NCI-H1436 (cell line): ENCODE measurements around the gene ANXA7.
"Not testable (repeated sequence)": the region's sequence is repeated elsewhere in the genome, so short reads cannot be mapped to it uniquely, and the experiment has no call there.

Experiments used
- DNase-seq: peaks from one replicate; lab custom pipeline; 2025; lab: John Stamatoyannopoulos, UW

ANXA7 gene

DNA sequence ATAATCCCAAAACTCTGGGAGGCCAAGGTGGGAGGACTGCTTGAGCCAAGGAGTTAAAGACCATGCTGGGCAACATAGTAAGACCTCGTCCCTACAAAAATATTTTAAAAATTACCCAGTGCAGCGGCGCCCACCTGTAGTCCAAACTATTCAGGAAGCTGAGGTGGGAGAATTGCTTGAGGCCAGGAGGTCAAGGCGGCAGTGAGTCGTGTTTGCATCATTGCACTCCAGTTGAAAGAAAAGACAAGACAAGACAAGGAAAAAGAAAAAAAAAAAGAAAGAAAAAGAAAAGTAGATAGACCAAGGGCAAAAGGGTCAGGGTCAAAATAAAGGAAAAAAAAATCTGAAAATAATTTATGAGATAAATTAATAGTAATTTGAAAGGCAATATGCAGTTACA, 5.8 kb downstream of the ANXA7 start:
- no peak for DNase-seq

DNA sequence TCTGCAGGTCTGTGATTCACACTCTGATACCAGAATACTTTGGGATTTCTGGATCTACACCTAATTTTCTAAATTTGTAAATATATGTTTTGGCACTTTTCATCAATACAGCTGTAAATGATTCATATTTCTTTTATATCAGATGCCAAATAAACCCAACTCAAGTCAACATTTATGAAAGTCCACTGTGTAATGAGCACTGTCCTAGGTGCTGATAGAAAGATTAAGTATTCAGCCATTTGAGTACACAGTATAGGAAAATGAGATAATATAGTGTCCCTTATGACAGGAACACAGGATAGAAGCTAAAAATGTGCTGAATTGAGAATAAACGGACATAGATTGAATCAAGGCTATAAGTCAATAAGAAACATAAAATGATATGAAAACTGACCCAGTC, 6.4 kb downstream of the ANXA7 start:
- DNase-seq: no peak

DNA sequence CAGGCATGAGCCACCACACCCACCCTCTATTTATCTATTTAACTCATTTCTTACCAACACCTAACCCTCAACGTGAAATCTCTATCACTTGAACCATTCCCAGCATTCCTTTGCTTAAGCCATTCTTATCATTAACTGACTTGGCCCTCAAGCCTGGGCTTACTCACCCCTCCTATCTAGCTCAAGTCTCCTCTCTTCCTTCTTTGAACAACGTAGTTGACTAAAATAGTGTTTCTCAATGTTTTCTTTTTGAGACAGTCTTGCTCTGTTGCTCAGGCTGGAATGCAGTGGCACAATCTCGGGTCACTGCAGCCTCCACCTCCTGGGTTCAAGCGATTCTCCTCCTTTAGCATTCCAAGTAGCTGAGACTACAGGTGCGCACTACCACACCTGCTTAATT, 7.0 kb downstream of the ANXA7 start:
- no peak for DNase-seq

DNA sequence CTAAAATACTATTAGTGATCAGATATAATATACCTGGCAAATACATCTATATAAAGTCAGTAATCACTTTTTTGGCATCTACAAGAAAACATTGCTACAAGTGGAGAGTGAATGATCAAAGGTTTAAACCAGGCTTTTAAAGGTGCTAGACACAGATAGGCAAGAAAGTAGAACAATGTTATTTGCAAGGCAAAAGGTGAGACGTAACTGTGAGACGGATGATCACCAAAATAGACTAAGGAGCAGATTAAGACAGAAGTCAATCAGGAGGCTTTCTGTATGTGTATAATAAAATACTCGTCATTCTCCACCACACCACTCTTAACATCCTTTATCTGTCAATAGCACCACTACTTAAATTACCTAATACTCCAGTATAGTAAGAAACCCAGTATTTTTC, 8.3 kb downstream of the ANXA7 start:
- DNase-seq: no peak

DNA sequence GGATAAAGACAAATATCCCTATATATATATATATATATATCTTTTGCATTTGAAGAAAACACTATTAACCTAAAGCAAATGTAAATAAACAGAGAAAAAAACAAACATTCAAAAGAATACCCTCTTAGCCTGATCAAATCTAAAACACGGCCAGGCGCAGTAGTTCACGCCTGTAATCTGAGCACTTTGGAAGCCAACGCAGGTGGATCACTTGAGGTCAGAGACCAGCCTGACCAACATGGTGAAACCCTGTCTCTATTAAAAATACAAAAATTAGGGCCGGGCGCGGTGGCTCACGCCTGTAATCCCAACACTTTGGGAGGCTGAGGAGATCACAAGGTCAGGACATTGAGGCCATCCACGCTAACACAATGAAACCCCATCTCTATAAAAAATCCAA, 9.2 kb downstream of the ANXA7 start:
- DNase-seq: no peak

DNA sequence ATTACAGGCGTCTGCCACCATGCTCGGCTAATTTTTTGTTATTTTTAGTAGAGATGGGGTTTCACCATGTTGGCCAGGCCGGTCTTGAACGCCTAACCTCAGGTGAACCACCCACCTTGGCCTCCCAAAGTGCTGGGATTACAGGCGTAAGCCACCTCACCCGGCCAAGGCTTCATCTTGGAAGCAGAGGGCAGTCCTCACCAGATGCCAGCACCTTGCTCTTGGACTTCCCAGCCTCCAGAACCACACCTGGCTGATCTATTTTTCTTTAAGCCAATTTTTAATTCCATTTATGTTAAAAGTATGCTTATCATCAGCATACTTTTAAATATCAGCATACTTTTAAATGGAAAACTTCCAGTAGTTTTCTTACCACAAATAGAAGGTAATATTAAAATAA, 12.2 kb downstream of the ANXA7 start:
- DNase-seq: no peak

DNA sequence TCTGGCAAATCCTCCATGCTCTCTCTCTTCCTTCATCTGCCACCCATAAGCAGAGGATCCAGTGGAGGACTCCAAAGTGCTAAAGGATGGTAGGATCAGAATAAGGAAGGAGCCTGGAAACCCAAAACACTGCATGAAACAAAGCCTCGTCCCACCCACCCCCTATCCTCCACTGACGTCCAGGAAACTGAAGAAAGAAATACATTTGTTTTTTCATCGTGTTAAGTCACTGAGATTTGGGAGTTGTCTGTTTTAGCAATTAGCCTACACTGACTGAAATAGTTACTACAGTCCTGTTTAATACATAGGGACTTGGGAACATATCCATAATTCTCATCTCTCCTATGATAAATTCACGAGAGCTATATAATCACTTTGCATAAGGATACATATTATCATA, 14.8 kb downstream of the ANXA7 start:
- DNase-seq: no peak

DNA sequence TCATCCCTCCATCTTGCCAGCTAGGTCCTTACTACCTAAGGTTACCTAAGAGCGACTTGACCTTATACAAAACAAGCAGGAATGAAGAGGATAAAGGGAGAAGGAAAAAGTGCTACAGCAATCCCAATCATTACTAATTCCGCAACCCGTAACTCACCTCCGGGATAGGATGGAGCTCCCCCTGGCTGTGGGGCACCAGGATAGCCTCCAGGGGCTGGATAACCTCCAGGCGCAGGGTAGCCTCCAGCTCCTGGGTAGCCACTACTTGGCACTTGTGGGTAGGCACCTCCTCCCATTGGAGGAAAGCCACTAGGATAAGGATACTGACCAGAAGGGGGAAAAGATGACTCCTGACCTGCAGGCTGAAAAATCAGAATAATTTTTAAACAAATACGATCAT, 15.8 kb downstream of the ANXA7 start:
- no peak for DNase-seq

DNA sequence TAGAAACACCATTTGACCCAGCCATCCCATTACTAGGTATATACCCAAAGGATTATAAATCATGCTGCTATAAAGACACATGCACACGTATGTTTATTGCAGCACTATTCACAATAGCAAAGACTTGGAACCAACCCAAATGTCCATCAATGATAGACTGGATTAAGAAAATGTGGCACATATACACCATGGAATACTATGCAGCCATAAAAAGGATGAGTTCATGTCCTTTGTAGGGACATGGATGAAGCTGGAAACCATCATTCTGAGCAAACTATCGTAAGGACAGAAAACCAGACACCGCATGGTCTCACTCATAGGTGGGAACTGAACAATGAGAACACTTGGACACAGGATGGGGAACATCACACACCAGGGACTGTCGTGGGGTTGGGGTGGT, 19.5 kb downstream of the ANXA7 start:
- DNase-seq: not testable (repeated sequence)

DNA sequence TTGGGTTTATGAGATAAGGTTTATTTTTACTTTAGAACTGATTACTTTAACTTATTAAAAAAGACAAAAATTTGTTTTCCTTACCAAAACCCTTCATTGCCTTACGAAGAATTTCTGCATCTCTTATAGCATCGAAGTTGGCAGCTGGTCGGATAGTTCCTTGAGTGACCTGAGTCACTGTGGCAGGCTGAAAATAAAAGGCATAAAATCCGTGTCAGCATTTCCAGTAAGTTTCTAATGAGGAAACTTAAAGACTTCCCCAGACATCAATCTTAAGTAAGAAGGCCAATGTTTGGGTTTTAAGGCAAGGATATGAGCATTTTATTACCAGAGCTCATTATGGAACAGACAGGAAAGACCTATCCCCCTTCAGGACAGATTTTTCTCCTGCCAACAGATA, 25.6 kb downstream of the ANXA7 start:
- DNase-seq: no peak

DNA sequence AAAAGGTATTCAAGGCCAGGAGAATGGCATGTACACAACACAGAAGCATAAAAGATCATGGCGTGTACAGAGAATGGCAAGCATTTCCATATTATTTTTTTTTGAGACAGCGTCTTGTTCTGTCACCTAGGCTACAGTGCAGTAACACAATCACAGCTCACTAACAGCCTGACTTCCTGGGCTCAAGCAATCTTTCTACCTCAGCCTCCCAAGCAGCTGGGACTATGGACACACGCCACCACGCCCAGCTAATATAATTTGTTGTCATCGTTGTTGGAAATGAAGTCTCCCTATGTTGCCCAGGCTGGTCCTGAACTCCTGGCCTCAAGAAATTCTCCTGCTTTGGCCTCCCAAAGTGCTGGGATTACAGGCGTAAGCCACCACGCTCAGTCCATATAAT, 27.3 kb downstream of the ANXA7 start:
- DNase-seq: no peak

DNA sequence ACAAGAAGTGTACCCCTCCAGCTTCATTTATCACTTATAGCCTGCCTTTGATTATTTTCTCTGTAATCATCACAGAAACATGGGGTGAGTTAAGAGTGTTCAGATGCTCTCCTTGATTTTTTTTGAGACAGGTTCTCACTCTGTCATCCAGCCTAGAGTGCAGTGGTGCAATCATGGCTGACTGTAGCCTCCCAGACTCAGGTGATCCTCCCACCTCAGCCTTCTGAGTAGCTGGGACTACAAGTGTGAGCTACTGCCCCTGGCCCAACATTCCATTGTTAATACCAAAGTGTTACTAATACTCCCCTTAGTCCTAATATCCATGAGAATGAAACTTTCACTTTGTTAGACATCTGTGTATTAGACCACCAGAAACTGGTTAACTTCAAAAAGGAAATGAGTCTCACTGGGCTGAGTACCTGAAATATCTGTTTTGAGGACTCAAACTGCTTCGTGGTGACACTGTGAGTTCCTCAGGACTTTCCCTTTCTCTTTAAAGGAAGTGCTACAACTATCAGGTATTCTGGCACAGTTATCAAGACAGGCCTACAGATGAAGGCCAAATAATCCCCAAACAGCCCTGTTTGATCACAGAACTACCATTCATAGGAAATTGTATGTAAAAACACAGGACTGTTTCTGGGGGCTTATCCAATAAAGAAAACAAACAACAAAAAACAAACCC, 34.7 kb downstream of the ANXA7 start:
- no peak for DNase-seq

DNA sequence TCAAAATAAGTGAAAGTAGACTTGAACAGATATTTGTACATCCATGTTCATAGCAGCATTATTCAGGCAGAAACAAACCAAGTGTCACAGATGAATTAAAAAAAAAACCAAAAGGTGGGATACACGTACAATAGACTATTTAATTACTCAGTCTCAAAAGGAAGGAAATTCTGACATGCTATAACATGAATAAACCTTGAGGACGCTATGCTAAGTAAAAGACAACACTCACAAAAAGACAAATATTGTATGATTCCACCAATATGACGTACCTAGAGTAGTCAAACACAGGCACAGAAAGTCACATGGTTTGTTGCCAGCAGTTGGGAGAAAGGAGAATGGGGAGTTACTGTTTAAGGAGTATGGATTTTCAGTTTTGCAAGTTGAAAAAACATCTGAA, 37.2 kb downstream of the ANXA7 start:
- no peak for DNase-seq

DNA sequence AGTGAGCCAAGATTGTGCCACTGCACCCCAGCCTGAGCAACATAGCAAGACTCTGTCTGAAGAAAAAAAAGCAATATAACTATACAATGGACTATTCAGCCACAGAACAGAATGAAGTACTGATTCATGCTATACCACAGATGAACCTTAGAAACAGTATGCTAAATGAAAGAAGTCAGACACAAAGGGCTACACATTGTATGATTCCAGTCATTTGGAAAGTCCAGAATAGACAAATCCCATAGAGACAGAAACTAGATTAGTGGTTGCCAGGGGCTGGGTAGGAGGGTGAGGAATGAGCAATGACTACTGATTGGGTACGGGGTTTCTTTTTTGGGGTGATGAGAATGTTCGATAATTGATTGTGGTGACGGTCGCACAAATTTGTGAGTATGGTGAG, 45.6 kb downstream of the ANXA7 start:
- no peak for DNase-seq

DNA sequence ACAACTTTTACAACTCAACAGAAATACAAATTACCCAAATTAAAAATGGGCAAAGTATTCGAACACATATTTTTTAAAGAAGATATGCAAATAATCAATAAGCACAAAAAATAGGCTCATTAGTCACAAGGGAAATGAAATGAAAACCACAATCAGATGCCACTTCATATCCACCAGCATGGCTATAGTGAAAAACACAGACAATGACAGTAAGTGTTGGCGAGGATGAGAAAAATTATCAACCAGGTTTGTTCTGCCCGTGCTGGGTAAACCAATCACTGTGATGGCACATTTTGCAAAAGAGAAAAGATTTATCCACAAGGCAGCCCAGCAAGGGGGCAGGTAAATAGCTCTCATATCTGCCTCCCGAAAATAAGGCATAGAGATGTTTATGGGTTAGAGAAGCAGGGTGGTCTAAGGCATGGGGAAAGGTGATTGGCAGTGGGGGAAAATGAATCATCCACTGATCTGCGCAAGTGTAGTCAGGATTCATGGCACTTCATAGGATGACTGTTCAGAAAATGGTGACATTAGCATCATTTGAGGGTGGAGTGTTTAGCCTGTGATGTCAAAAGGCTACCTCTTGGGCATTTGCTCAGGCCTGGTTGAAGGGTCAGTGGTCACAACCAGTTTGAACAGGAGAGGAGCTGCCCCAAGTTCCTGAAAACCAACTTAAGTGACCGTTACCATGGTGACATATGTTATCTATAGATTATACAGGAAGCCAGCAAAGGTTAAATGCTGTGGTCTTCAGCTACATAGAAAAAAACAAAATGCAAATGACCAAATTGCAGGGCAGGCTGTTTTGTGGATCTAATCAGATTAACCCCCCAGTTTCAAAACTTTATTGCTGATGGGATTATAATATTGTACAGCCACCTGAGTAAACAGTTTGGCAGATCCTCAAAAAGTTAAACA, 47.2 kb downstream of the ANXA7 start:
- DNase-seq: no peak

DNA sequence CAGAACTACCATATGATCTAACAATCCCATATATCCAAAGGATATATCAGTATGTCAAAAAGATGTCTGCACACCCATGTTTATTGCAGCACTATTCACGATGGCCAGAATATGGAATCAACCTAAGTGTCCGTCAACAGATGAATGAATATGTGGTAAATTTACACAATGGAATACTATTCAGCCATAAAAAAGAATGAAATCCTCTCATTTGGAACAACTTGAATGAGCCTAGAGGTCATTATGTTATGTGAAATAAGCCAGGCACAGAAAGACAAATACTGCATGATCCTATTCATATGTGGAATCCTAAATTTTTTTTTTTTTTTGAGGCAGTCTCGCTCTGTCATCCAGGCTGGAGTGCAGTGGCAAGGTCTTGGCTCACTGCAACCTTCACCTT, 48.9 kb downstream of the ANXA7 start:
- no peak for DNase-seq

DNA sequence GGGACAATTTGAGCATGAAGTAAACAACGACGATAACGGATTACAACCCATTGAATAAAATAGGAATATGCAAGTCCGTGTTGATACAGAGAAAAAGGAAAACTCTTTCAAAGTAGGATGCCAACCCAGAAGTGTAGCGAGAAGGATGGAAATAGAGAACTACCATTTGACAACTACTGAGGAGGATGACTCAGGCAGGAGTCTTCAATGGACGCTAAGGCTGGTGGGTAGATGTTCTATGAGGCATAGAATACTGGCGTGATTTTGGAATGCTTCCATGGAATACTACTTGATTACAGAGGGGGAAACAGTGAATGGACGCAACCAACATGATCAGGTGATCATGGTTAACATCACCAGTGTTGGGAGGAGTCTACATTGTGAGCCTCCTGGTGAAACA, 54.4 kb downstream of the ANXA7 start:
- DNase-seq: no peak

DNA sequence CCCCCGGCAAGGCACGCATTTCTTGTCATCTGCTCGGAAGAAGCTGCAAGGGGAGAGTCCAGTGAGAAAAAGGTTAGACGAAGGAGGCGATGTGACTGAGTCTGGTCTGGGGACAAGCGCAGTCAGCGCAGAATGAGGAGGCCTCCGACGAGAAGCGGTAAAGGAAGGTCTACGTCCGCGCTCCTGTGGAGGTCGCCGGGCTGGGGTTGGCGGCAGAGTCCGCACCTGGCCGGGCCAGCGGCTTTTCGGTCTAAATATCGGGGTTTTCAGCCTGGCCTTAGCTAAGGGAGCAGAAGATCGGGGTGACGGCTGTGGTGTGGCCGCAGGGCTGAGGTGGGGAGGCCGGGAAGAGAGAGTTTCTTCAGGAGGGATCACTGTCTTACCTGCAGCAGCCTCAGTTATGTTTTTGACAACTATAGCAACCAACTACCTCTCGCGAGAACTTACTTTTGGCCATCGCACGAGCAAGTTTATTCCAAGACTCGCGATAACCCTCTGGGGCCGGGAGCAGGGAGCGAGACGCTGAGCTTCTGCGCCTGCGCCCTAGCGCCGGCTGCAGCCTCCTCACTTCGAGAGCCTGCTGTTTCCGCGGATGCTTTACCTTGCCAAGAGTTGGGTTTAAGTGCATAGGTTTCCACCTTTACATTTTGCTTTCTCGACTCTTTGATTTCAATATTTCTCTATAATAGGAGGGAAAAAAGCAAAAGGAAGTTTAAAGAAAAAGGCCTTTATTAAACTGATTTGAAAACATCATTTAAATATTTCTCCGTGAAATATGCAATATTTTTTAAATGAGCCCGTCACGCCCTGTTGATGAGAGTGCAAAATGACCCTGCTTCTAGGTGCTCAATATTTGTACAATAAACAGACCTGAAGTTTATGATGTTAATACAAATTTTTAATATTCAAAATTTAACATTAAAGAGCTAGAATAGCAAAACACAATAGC, 55.3 kb downstream of the ANXA7 start, which contains the start of gene CFAP70:
TSS of gene CFAP70 (minus strand) at position 534 of the 949 bp plus-strand sequence. CDS start 4,068 bp downstream, outside the sequence.
- DNase-seq: peak; percentile 98

DNA sequence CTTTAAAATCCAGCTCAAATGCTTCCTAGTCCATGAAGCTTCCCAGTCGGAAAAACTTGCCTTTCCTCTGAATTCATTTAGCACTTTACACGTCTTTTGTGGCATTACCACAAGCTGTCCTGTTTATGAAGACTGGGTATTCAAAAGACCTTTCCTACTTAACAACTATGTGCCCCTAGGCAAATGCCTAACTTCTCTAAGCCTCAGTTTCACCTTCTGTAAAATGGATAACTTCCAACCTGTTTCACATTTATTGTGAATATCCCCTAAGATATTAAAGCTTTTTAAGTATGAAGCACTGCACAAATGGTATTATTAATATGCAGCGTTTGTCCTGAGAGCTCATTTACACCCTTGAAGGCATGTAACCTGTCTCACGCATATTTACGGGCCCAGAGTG, 56.0 kb downstream of the ANXA7 start:
- no peak for DNase-seq

DNA sequence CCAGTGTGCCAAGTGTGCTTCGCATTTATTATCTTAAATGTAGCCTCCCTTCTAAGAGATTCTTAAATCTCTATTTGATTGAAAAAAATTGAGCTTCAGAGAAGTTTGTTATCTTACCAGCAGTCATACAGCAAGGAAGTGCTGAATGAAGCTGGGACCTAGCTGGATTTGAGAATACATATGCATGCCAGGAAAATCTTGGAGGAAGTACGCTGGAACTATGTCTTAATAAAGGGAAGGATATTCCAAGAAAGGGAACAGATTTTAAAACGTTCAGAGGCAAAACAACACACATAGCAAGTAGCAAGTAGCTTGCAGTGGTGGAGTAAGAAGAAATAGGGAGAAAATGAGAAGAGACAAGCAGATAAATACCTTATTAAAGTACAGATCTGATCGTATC, 56.7 kb downstream of the ANXA7 start:
- no peak for DNase-seq

DNA sequence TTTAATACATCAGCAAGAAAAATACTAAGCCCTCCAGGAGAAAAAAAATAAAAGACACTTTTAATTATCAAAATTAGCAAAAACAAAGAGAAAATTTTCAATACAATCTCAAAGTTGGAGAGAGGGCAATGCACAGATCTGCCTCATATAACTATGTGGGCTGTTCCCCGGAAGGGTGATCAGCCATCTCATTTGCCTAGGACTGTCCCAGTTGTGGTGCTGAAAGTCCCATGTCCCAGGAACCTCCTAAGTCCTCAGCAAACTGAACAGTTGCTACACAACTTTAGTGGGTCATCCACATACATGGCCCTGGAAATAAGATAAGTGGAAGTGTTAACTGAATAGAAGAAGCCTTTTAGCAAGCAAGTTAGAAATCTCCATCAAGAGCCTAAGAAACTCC, 69.6 kb downstream of the ANXA7 start:
- no peak for DNase-seq

DNA sequence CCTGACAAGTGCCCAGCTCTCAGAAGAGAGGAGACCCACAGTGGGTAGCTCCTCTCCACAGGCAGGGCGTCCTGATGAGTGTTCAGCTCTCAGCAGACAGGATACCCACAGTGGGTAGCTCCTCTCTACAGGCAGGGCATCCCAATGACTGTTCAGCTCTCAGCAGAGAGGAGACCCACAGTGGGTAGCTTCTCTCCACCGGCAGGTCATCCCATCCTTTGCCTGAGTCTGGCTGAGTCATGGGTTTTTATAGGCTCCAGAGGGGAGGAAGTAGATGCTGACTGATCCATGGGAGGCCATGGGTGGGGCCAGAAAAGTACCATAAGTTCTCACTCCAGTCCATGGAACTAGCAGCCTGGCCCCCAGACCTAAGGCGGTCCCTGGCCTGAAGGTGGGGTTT, 73.7 kb downstream of the ANXA7 start:
- no peak for DNase-seq
